DMS 273 treated with DMSO at 0.1 percent for 48 hours (cell line): ENCODE measurements around the gene ACSM3.
"Not testable (repeated sequence)": the region's sequence is repeated elsewhere in the genome, so short reads cannot be mapped to it uniquely, and the experiment has no call there.

Source experiments
- DNase-seq: peaks from one replicate; lab custom pipeline; 2025; lab: John Stamatoyannopoulos, UW

Gene ACSM3

GRCh38 chr16:20763461-20764232, at the start of gene ACSM3:
Gene ACSM3, plus strand, starts transcription at chr16:20764014. Its CDS starts 6,021 bp downstream, at chr16:20770035.
- DNase-seq: peak; percentile 27

DNA sequence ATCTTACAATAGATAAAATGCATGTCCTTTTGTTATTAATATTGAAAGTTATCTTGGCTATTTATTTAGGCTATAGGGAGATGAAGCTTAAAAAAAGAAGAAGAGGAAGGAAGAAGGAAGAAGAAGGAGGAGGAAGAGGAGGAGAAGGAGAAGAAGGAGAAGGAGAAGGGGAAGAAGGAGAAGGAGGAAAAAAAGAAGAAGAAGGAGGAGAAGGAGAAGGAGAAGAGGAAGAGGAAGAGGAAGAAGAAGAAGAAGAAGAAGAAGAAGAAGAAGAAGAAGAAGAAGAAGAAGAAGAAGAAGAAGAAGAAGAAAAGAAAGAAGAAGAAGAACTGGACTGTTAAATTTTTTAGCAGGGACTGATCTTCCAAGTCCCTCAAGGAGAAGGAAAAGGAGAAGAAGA, 46.1 kb upstream of the ACSM3 start:
- DNase-seq: not testable (repeated sequence)

DNA sequence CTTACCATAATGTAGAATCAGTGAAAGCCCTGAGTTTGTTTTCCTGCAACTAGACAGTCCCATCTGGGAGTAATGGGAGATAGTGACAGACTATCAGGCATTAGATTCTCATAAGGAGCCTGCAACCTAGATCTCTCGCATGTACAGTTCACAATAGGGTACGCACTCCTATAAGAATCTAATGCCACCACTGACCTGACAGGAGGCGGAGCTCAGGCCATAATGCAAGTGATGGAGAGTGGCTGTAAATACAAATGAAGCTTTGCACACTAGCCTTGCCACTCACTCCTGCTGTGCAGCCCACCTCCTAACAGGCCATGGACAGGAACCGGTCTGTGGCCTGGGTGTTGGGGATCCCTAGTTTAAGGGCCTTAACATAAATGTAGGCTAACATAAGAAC, 43.6 kb upstream of the ACSM3 start:
- no peak for DNase-seq

DNA sequence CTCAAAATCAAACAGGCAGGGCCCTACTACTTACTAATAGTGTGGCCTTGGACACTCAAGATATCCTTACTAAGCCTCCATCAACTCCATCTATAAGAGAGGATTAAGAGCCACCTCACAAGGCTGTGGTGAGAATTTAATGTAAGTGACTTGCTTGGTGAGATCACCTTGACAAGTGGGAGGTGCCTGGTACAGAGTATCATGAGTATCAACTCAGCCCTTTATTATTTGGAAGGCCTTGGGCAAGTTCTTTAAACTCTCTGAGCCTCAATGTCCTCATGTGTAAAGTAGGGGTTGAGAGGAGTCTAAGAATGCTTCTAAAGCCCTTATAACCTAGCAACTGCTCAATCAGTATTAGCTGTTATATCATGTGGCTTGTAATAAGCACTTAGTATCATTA, 37.2 kb upstream of the ACSM3 start:
- no peak for DNase-seq

DNA sequence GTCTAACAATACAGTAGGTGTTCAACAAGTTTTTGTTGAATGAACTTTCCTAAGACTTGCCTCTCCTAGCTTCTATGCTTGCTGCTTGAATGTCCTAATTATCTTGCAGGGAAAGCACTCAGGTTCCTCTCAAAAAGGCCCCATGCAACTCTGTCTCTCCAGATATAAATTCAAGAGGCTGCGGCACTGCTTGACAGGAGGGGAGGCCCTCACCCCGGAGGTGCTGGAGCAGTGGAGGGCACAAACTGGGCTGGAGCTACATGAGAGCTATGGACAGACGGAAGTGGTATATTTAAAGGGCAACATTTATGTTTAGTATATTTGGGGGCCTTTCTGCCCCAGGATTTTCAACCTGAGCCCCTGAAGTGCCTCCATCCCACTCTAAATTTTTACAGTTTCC, 36.6 kb upstream of the ACSM3 start:
- DNase-seq: no peak

- DNase-seq: no peak
These were observed 34.7 kb upstream of the ACSM3 start for GRCh38 chr16:20729141-20729540.

GRCh38 chr16:20734056-20734455, 29.8 kb upstream of the ACSM3 start:
- no peak for DNase-seq

DNA sequence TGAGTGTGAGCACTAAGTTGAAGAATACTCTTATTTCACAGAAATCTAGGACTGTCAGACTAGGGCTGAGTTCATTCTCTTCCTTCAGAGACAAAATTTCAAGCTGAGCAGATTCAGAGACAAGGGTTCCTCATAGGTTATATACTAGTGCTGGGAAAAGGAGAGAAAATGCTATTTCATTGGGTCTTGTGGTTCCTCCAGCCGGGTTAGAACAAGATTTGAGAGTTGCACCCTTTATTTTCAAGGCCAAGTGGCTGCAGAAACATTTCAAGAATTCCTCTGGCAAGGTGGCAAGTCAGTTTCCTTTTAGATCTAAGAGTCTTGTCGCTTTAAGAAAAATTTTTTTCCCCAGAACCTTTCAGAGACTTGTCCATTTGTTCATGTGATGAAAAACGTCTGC, 29.0 kb upstream of the ACSM3 start:
- no peak for DNase-seq

GRCh38 chr16:20735490-20735889, 28.3 kb upstream of the ACSM3 start:
- no peak for DNase-seq

DNA sequence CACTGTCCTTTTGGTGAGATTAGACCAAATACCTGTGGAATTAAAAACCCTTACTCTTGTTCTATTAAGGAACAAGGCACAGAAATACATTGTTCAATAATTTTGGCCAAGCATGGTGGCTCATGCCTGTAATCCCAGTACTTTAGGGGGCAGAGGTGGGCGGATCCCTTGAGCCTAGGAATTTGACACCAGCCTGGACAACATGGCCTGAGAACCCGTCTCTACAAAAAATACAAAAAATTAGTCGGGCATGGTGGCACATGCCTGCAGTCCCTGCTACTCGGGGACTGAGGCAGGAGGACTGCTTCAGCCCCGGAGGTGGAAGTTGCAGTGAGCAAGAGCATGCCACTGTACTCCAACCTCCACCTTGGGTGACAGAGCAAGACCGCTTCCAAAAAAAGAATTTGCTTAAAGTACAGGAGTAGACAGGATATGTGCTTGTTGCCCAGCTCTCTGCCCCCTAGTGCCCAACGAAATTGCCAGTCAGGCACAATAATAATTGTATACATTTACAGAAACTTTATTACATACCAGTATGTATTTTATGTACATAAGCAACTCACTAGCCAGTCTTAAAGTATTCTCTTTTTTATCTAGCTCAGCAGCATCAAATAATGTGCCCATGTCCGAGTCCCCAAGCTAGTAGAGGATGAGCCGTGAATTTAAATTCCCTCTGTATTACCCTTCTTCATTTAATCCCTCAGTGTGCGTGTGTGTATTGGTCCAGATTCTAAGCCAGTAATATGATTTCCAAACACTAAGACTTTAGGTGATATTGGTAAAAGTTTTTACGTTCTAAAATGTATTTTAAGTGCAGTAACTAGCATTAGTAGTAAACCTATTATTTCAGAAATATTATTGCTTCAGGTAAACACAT, 23.6 kb upstream of the ACSM3 start:
- DNase-seq: no peak

GRCh38 chr16:20740901-20741521, 22.8 kb upstream of the ACSM3 start:
- peak; percentile 43 for DNase-seq

DNA sequence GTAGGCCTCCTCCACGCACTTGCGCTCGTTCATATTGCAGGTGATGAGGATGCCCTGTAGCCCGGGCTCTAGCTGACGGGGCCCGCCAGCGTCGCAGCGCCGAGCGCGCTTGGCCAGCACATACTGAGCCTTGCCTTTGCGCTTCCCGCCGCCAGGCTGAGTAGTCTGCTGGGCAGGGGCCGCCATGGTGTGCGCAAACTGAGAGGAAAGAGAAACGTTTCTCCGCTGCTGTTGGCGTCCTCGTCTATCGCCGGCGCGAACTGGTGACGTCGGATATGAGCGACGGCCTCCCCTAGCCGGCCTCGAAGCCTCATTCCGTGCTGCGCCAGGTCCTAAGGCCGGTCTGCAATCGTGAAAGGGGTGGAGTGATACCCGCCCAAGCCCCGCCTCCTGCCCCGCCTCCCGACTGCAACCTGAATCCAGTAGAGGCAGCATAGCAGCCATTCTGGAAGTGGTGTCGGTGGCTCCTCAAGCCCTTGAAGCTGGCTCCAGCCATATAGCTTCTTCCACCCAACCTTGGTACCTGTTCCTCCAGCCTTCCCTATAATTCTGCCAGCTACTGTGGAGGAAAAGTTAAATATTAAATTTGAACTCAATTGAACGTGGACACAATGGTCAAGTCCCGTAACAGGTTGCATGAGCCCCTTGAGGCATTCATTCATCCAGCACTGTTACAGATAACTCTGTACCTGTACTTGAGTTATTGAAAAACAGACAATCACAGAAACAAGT, 22.1 kb upstream of the ACSM3 start, which contains the start of gene THUMPD1:
TSS of gene THUMPD1 (minus strand) at position 265 of the 732 bp plus-strand sequence. CDS start at position 186, 79 bp downstream.
- peak; percentile 83 for DNase-seq

DNA sequence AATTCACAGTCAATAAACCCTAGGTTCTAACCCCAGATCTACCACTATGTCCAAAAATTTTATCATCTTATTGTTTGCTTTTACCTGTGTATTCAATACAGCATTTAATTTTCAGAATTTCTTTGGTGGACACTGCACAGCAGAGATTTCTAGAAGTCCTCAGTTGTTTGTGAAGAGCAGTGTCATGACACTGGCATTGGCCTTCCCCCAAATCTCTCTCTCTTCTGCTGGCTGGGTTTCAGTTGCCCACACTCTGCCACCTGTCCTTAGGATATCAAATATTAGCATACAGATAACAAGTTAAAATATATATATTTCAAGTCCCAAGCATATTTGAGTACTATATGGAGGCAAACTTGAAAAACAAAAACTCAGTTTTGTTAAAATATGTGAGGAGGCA, 20.2 kb upstream of the ACSM3 start:
- DNase-seq: no peak

DNA sequence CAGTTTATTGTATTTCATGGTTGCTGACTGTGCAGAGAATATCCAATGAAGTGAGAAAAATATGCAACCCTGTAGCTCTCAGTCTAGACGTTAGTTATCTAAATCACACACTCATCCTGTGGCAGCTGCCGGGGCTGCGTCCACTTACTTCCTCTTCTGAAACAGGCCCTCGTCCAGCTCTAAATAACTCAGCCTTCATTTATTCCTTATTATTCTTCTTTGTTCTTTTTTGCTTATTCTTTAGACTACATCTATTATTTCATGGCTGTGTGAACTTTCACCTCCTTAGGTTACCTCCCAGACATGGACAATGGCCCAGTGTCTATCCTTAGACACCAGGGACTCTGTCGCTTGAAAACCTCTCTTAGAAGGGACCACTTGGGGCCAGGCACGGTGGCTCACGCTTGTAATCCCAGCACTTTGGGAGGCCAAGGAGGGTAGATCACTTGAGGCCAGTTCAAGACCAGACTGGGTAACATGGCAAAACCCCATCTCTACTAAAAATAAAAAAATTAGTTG, 18.8 kb upstream of the ACSM3 start:
- DNase-seq: no peak

DNA sequence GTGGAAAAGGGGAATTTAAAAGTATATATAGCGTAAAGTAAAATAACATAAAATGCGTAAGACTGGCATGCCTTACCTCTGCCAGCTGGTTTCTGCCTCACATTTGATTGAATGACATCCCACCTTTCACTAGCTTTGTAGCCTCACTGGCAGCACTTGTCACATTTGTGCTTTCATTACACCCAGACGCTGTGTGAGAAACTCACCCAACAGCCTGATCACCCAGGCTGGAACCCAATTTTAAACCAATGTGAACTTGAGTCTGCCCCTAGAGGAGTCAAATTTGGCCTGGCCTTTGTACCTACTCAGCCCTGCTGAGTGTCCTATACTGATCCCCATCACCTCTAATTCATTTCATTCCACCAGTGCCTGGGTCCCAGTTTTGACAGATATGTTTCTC, 17.4 kb upstream of the ACSM3 start:
- no peak for DNase-seq

DNA sequence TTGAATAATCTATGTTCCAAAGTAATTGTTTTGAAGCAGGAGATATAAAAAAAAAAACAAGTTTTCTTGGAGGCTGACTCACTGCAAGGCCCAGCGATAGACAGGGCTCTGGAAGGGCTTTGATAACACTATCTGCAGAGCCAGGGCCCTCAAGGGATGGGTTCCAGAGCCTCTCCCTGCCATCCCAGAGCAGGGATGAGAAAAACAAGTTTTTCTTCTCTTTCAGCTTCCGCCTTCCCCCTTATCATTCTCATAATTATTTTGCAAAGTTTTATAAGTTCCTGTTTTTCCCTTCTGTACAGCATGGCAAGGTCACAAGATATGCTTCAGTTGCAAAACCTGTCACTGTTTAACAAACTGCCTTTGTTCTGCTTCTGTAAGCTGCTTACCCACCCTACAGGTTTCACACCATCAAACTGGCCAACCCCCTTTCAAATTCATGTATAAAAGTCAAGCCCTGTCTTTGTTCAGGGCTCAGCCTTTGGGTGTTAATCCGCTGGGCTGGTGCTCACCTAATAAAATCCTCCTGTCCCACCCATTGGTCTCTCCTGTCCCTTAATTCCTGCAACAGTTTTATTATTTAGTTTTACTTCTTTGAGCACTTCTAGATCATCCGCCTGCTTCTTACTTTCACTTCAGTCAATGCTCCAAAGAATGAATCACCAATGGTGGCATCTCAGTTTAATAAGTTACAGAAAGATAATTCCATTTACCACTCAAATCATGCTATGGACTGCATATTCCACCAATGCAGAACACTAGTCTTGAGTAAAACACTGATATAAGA, 16.6 kb upstream of the ACSM3 start:
- DNase-seq: no peak

- DNase-seq: no peak
These were observed 14.3 kb upstream of the ACSM3 start for GRCh38 chr16:20749474-20749873.

DNA sequence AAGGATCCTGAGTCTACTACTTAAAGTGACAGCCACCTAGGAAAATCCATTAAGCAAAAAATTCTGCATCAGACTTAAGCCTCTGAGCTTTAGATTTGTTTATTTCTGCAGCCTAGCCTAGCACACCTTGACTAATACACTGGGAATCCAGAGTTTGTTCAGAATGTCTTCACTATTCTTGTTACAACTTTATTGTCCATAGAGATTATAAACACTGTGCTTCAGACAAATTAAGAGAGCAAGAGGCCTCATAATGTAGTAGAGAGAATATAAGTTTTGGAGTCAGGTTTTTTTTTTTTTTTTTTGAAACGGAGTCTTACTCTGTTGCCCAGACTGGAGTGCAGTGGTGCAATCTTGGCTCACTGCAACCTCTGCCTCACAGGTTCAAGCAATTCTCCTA, 13.3 kb upstream of the ACSM3 start:
- DNase-seq: no peak

DNA sequence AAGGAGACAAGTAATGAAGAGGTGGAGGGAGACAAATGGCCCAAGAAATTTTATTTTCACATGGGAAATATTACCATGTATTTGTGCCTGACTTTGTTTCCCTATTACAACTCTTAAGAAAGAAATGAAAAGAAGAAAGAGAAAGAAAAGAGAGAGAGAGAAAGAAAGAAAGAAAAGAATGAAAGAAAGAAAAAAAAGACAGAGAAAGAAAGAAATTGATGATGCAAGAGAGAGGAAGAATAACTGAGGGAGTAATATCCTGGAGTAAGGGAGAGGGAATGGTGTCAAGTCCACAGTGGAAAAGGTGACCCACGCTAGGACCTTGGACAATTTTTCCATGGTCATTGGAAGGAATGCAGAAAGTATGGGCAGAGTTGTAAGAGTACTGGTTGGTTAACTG, 10.1 kb upstream of the ACSM3 start:
- DNase-seq: no peak

DNA sequence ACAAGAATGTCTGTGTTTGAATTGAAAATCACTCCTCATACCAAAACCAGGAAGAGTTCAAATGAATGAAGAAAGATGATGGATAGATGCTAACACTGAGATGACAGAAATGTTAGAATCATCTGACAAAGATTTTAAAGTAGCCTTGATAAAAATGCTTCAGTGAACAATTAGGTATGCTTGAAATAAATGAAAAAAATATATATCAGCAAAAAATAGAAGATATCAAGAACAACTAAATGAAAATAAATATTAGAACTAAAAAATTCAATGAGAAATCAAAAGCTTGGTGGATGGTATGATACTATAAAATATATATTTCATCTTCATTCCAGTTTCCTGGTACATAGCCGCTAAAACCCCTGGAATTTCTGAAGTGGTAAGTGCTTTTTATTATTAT, 8.6 kb upstream of the ACSM3 start:
- DNase-seq: no peak

DNA sequence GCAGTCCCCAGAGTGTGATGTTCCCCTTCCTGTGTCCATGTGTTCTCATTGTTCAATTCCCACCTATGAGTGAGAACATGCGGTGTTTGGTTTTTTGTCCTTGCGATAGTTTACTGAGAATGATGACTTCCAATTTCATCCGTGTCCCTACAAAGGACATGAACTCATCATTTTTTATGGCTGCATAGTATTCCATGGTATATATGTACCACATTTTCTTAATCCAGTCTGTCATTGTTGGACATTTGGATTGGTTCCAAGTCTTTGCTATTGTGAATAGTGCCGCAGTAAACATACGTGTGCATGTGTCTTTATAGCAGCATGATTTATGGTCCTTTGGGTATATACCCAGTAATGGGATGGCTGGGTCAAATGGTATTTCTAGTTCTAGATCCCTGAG, 8.0 kb upstream of the ACSM3 start:
- DNase-seq: not testable (repeated sequence)
